Activated T-cell treated with anti-CD3 and anti-CD28 coated beads, Interleukin-2, amount 50 U/mL, for 24 hours (primary cell): Measurements from ENCODE around the gene CCDC8.
"Not testable (repeated sequence)": the region's sequence is repeated elsewhere in the genome, so short reads cannot be mapped to it uniquely, and the experiment has no call there.

Experiments used
- DNase-seq: peaks from one replicate; pipeline ENCODE4 v3.0.0-alpha.2; 2020
- H3K27ac Mint-ChIP-seq: 2 replicates; pipeline ENCODE4 v1.8.0; 2020; ENCODE audit warnings: mild to moderate bottlenecking, mixed read lengths
- H3K27me3 Mint-ChIP-seq: 2 replicates; pipeline ENCODE4 v1.8.0; 2020; ENCODE audit warnings: mixed read lengths
- H3K36me3 Mint-ChIP-seq: 2 replicates; pipeline ENCODE4 v1.8.0; 2020; ENCODE audit warnings: low read depth, mixed read lengths
- H3K4me1 Mint-ChIP-seq: 2 replicates; pipeline ENCODE4 v1.8.0; 2020; ENCODE audit warnings: low read depth, mixed read lengths
- H3K4me3 Mint-ChIP-seq: 2 replicates; pipeline ENCODE4 v1.8.0; 2020; ENCODE audit warnings: mild to moderate bottlenecking, moderate library complexity, mixed read lengths
- H3K9me3 Mint-ChIP-seq: 2 replicates; pipeline ENCODE4 v1.8.0; 2020; ENCODE audit warnings: mixed read lengths

The CCDC8 gene

DNA sequence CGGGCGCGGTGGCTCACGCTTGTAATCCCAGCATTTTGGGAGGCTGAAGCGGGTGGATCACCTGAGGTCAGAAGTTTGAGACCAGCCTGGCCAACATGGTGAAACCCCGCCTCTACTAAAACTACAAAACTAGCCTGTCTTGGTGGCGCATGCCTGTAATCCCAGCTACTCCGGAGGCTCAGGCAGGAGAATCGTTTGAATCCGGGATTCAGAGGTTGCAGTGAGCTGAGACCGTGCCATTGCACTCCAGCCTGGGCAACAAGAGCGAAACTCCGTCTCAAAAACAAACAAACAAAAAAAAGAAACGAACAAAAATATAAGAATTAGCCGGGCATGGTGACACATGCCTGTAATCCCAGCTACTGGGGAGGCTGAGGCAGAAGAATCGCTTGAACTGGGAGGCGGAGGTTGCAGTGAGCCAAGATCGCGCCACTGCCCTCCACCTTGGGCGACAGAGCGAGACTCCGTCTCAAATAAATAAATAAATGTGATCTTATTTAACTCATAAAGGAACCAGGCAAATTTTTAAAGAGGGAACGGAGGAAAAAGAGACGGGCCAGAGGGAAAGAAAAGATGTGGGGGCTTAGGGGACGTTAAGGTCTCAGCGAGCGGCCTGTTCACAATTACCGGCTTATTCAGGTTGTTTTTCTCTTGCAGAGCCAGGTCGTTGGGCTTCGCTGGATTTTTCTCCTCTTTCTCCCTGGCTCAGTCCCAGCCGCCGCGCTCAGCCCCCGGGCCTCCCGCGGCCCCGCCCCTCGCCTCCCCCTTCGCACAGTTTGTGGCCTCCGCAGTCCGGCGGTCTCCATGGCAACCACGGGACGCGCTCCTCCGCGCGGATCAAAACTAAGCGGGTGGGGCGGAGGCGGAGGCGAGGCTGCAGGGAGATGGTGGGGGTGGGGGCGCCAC lies 2.7 kb upstream of the CCDC8 start:
- not testable (repeated sequence) for H3K4me3 Mint-ChIP-seq, H3K9me3 Mint-ChIP-seq, H3K4me1 Mint-ChIP-seq, H3K36me3 Mint-ChIP-seq, DNase-seq, H3K27ac Mint-ChIP-seq
- peaks cover 91% of the 10 kb centered on the region for H3K27me3 Mint-ChIP-seq

DNA sequence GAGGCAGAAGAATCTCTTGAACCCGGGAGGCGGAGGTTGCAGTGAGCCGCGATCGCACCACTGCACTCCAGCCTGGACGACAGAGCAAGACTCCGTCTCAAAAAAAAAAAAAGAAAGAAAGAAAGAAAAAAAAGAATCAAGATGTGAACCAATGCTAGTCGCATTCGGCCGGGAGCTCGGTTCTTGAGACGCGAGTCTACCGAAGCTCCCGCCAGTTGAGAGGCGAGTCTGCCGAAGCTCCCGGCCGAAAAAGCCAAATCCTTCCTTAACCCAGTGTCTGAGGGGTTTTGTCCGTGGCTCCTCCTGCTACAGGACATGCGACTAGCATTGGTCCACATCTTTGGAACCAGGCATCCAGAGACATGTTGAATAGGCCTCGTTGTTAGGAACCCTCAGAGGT lies 1.5 kb upstream of the CCDC8 start:
- DNase-seq, H3K4me1 Mint-ChIP-seq, H3K27ac Mint-ChIP-seq, H3K4me3 Mint-ChIP-seq, H3K9me3 Mint-ChIP-seq, H3K36me3 Mint-ChIP-seq: not testable (repeated sequence)
- peaks cover 93% of the 10 kb centered on the region for H3K27me3 Mint-ChIP-seq

DNA sequence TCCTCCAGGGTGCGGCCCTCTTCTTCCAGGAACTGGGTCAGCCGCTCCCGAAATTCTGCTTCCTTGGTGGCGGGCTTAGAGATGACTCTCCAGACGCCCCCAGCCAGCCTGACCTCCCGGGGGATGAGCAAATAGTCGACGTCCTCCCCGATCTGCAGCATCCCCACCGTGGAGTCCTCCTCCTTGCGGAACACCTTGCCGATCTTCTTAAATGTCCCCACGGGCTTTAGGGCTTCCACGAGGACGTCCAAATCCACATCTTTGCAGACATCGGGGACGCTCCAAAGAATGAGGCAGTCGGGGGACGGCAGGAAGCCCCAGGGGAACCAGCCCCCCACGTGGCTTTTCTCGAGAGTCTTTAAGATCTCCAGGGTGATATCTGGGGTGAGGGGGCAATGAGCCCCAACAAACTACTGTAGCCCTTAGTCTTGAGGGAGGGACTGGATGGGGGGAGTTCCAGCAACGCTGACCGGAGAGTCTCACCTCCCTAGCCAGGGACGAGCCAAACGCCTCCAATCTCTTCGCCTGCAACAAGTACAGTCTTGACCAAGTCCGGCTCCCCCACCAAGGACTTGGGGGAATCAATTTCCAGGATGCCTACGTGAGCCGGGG lies 608 bp downstream of the CCDC8 start:
- H3K36me3 Mint-ChIP-seq: no peaks in the 10 kb centered on the region
- peaks cover 90% of the 10 kb centered on the region for H3K27me3 Mint-ChIP-seq
- H3K4me1 Mint-ChIP-seq: peaks cover 13% of the 10 kb centered on the region
- no peak for DNase-seq
- no peaks in the 10 kb centered on the region for H3K9me3 Mint-ChIP-seq
- H3K27ac Mint-ChIP-seq: no peak overlapping the region
- no peak overlapping the region for H3K4me3 Mint-ChIP-seq

DNA sequence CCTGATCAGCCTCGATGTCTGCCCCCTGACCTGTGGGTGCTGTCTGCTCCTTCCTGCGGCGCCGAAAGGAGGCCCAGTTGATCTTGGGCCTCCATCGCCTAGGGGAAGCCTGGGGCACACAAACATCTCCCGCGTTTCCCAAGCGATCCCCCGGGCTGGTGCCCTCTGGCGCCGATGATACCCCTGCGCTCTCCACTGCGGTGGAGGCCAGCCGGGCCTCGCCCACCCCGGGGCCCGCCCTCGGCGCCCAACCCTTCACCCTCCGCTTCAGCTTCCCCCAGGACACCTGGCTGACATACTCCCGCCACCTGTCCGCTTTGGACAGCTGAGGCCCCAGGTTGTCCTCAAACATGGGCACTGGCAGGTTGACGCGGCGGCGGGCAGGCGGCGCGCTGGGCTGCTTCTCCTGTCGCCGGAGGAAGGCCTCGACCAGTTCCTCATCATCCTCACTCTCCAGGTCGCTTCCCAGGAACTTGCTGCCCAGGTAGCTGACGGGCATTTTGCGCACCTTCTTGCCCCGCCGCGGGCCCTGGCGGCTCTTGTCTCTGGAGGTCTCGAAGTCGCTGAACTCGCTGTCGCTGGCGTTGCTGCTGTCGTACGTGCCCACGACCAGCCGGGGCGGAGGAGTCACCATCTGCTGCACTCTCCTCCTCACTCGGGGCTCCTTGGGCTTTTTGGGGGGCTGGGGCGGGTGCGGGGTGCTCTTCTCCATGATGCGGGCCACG lies 1.3 kb downstream of the CCDC8 start:
- H3K4me1 Mint-ChIP-seq: peaks cover 13% of the 10 kb centered on the region
- DNase-seq: no peak
- no peaks in the 10 kb centered on the region for H3K36me3 Mint-ChIP-seq
- H3K4me3 Mint-ChIP-seq: no peak overlapping the region
- peaks cover 90% of the 10 kb centered on the region for H3K27me3 Mint-ChIP-seq
- no peak overlapping the region for H3K27ac Mint-ChIP-seq
- no peaks in the 10 kb centered on the region for H3K9me3 Mint-ChIP-seq

GRCh38 chr19:46411088-46411924 lies 2.1 kb downstream of the CCDC8 start:
- H3K36me3 Mint-ChIP-seq: no peaks in the 10 kb centered on the region
- H3K27ac Mint-ChIP-seq: no peak overlapping the region
- no peak for DNase-seq
- H3K27me3 Mint-ChIP-seq: peaks cover 92% of the 10 kb centered on the region
- H3K4me1 Mint-ChIP-seq: peaks cover 13% of the 10 kb centered on the region
- H3K4me3 Mint-ChIP-seq: no peak overlapping the region
- no peaks in the 10 kb centered on the region for H3K9me3 Mint-ChIP-seq

DNA sequence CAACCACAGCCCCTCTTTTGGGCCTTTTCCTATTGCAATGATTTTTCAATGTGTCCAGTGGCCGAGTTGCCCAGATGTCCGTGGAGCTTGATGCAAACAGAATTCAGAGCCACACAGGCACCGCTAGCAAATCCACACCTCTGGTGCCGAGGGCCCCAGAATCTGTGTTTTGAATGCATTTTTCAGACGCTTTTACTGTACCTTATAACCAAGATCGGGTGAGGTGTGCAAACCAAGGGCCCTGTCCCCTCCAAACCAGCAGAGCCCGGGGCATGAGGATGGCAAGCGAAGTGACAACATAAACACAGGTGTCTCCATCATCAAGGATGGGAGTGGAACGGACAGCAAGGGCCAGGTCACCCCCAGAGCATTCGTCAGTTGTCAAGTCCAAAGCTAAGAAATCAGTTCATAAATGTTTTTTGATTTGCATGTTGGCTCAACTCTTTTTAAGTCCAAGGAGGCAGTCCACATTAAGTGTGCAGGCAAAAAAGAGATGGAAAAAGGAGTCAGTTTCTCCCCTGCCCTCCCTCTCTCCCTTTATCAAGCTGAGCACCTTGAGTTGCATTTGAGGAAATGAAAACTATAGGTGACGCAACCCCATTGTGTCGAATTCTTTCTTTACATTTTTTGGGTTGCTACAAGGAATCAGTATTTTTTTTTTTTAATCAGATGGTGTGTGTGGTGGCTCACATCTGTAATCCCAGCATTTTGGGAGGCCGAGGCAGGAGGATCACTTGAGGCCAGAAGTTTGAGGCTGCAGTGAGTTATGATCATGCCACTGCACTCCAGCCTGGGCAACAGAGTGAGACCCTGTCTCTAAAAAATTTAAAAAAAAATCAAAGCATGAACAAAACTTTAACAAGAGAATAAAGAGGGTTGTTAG lies 2.9 kb downstream of the CCDC8 start:
- Mint-ChIP-seq H3K27me3 (peaks cover 93% of the 10 kb centered on the region), H3K36me3 (no peaks in the 10 kb centered on the region), H3K27ac (no peak overlapping the region), H3K4me3 (no peak overlapping the region), H3K4me1 (peaks cover 9% of the 10 kb centered on the region), H3K9me3 (no peaks in the 10 kb centered on the region)
- no peak for DNase-seq

DNA sequence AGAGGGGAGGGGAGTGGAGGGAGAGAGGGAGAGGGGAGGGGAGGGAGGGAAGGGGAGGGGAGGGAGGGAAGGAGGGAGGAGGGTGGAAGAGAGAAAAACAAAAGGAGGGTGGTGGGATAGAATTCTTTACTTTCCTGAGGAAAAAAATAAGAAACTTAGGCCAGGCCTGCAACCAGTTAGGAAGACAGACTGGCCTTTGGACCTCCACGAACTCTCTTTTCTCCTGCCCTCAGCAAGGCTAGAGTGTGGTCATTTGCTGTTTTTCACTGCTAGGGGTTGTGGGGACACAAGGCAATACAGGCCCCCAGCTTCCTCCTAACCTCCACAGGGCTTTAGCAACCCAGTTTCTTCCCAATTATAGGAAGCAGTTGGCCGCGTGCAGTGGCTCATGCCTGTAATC lies 4.2 kb downstream of the CCDC8 start:
- no peak for DNase-seq
- no peak overlapping the region for H3K27ac Mint-ChIP-seq
- no peaks in the 10 kb centered on the region for H3K36me3 Mint-ChIP-seq
- peaks cover 18% of the 10 kb centered on the region for H3K4me1 Mint-ChIP-seq
- peaks cover 93% of the 10 kb centered on the region for H3K27me3 Mint-ChIP-seq
- no peaks in the 10 kb centered on the region for H3K9me3 Mint-ChIP-seq
- no peak overlapping the region for H3K4me3 Mint-ChIP-seq

GRCh38 chr19:46408664-46409039 lies 4.7 kb downstream of the CCDC8 start:
- no peak overlapping the region for H3K27ac Mint-ChIP-seq
- no peak for DNase-seq
- peaks cover 23% of the 10 kb centered on the region for H3K4me1 Mint-ChIP-seq
- no peaks in the 10 kb centered on the region for H3K36me3 Mint-ChIP-seq
- H3K9me3 Mint-ChIP-seq: no peaks in the 10 kb centered on the region
- peaks cover 93% of the 10 kb centered on the region for H3K27me3 Mint-ChIP-seq
- no peak overlapping the region for H3K4me3 Mint-ChIP-seq

DNA sequence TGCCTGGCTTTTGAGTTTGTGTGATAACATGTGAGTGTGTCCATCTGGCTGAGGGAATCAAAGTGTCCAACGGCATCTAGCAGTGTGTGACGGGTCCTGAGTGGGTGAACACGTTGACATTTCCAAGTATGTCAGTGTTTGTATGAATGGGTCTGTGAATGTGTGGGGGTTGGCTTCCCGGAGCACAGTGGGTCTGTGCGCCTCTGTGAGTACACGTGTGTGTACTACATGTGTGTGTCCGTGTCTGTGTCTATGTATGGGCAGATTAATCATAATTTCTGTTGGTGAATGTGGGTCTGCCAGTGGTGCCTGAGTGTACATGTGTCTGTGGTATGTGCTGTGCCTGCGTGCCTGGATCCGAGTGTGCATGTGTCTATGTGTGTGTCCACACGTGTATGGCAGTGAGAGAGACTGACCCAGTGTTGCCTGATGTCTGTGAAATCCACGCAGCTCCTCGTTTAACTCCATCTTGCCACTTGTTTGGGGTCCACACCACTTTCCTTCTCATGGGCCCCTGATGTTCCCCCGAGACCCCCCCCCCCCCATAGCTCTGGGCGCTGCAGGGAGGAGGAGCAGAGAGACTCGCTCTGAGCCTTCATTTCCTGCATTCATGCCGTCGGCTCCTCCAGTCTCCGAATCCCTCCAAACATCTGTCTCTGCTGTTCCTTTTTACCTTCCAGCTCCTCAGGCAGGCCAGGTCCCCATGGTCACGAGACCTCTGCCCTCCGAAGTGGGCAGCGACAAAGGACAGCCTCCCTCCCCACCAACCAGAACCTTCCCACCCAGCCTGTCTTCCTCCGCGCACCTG lies 5.3 kb downstream of the CCDC8 start:
- Mint-ChIP-seq H3K9me3 (no peaks in the 10 kb centered on the region), H3K27ac (no peak overlapping the region), H3K36me3 (no peaks in the 10 kb centered on the region), H3K27me3 (peaks cover 94% of the 10 kb centered on the region), H3K4me1 (peaks cover 23% of the 10 kb centered on the region), H3K4me3 (no peak overlapping the region)
- no peak for DNase-seq

DNA sequence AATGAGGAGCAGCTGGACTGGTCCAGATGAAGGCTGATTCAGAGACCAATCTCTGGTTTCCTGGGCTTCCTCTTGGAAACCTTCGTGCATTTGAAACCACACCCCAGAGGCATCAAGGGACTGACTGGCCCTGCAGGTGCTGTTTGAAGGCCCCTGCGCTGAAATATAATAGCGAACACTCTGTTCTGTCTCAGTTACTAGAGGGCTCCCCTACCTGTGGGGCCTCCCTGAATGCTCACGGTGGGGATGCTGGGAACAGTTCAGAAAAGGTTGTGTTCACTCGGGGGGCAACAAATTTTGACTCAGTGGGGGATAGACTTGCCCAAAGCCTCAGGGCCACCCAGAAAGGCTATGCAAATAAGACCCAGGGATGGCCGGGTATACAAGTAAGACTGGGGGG lies 6.4 kb downstream of the CCDC8 start:
- Mint-ChIP-seq H3K27me3 (peaks cover 93% of the 10 kb centered on the region), H3K4me1 (peaks cover 19% of the 10 kb centered on the region), H3K27ac (no peak overlapping the region), H3K36me3 (no peaks in the 10 kb centered on the region), H3K4me3 (no peak overlapping the region), H3K9me3 (no peaks in the 10 kb centered on the region)
- no peak for DNase-seq

- H3K4me1 Mint-ChIP-seq: peaks cover 19% of the 10 kb centered on the region
- H3K9me3 Mint-ChIP-seq: no peaks in the 10 kb centered on the region
- H3K4me3 Mint-ChIP-seq: peak overlapping the region; percentile 57
- DNase-seq: no peak
- H3K27ac Mint-ChIP-seq: no peak overlapping the region
- H3K36me3 Mint-ChIP-seq: no peaks in the 10 kb centered on the region
- peaks cover 84% of the 10 kb centered on the region for H3K27me3 Mint-ChIP-seq
These were observed 8.5 kb downstream of the CCDC8 start for GRCh38 chr19:46404753-46405468.

GRCh38 chr19:46404055-46404752 lies 9.2 kb downstream of the CCDC8 start:
- Mint-ChIP-seq H3K4me1 (peaks cover 19% of the 10 kb centered on the region), H3K27ac (no peak overlapping the region), H3K4me3 (peak overlapping the region; percentile 57), H3K36me3 (no peaks in the 10 kb centered on the region), H3K27me3 (peaks cover 81% of the 10 kb centered on the region), H3K9me3 (no peaks in the 10 kb centered on the region)
- DNase-seq: no peak
